Measurements from ENCODE around the gene MARCKSL1. TPM values are rescaled to one million over a fixed set of nuclear protein-coding genes. Genes with fewer than 3 reads are reported as not detected.
A peak's percentile ranks its signal among the peaks of the same experiment; 100 is the strongest.

MARCKSL1 gene
- total and polyA plus RNA-seq, 2 experiments from 2014 or later: 263 to 587 TPM

DNA sequence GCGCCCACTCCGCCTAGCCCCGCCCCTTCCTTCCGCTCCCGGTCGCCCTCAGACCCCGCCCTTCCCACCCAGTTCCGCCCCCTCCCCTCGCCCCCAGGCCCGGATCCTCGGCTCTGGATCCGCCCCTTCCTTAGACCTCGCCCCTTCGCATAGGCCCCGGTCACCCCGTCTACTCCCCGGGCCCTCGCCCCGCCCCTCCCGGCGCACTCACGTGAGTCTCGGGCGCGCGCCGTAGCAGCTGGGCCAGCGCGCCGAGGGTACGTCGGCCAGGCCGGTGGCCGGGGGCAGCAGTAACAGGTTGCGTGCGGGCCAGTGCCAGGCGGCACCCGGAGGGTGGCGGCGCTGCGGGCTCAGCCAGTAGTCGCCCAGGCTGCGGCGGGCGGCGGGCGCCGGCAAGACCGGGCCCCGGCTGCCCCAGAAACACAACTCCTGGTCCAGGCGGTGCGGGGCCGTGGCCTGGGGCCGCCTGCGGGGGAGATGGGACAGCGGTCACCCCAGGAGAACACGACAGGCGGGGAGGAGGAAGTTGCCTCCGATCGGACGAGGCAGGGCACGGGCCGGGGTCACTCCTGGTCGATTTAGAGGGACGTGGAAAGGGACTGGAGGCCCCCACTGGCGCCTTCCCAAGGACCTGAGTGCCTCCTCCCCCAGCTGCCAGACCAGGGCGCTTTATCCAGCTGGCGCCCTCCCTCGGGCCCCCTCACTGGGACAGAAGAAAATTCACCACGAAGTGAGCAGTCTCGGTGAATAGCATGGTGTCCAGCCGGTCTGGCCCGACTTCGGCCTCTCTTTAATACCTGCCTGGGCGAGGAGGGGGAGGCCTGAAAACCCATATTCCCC, 15.6 kb upstream of the MARCKSL1 start:
- TF ChIP-seq, protein P1, sequence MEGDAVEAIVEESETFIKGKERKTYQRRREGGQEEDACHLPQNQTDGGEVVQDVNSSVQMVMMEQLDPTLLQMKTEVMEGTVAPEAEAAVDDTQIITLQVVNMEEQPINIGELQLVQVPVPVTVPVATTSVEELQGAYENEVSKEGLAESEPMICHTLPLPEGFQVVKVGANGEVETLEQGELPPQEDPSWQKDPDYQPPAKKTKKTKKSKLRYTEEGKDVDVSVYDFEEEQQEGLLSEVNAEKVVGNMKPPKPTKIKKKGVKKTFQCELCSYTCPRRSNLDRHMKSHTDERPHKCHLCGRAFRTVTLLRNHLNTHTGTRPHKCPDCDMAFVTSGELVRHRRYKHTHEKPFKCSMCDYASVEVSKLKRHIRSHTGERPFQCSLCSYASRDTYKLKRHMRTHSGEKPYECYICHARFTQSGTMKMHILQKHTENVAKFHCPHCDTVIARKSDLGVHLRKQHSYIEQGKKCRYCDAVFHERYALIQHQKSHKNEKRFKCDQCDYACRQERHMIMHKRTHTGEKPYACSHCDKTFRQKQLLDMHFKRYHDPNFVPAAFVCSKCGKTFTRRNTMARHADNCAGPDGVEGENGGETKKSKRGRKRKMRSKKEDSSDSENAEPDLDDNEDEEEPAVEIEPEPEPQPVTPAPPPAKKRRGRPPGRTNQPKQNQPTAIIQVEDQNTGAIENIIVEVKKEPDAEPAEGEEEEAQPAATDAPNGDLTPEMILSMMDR (IDR thresholded peaks at IDR 0.05; ENCODE audit: low read depth, low read length): no peak
- DNase-seq (ENCODE audit: low read depth in 1 of 2, low spot score in 1 of 2): peak; percentile 97 to 98
- Histone ChIP-seq H3K36me3 (no peaks in the 10 kb centered on the region), H3K4me1 (ENCODE audit: low read depth) (peaks cover 21% of the 10 kb centered on the region), H3K4me3 (peak overlapping the region; percentile 54), H3K9me3 (ENCODE audit: low read depth) (no peaks in the 10 kb centered on the region), H3K27me3 (no peaks in the 10 kb centered on the region), H3K27ac (peak overlapping the region; percentile 97)

DNA sequence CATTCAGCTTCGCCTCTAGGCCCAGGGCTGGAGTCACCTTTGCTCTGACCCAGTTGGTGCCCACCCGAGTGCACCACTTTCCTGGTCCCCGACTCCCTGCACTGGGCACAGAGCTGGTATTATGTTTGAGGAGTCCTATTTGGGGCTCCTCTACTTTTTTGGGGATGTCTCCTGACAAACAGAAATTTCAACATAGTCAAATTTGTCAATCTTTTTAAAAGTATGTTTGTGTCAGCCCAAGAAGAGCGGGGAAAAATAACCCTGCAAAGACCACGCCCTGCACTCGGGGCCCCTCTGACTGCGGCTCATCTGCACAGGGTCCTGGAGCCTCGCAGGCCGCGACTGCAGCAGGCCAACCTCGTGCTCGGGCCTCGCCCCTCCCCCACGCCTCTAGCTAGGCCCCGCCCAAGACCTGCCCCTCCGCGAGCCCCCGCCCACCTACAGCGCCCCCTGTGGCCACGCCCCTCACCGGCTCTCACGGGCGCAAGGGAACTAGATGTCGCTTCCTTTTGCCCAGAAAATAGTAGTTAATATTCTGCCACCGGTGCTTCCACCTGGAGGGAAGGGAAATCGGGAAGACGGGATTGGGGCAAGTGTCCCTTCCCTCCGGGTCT, 14.9 kb upstream of the MARCKSL1 start:
- DNase-seq (ENCODE audit: low read depth in 1 of 2, low spot score in 1 of 2): no peak
- H3K9me3 ChIP-seq (ENCODE audit: low read depth): no peaks in the 10 kb centered on the region
- H3K36me3 ChIP-seq: no peaks in the 10 kb centered on the region
- peaks cover 21% of the 10 kb centered on the region for H3K4me1 ChIP-seq (ENCODE audit: low read depth)
- H3K4me3 ChIP-seq: peak overlapping the region; percentile 54
- H3K27me3 ChIP-seq: no peaks in the 10 kb centered on the region
- TF ChIP-seq, protein P1 (IDR thresholded peaks at IDR 0.05; ENCODE audit: low read depth, low read length): peak; percentile 42
- H3K27ac ChIP-seq: peak overlapping the region; percentile 97

DNA sequence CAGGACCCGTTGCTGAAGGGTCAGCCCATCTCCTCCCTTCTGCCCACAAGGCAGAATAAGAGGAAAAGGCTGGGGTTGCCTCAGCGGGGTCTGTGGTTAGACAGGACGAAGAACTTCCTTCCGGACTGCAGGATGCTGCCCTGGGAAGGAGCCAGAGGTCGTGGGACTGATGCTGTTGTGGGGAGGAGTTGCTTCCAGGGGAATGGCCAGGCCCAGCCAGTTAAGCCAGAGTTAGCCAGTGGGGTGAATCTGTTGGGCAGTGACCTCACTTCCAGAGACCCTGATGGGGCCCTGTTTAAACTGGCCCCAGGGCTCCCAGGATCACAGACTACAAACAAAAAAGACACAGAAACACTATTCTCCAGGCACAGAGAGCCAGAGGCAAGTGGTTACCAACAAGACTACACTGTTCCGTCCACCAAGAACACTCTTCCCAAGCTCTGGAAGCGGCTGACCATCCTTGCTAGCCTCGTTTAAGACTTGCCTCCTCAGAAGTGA, 13.2 kb upstream of the MARCKSL1 start:
- TF ChIP-seq, protein P1 (IDR thresholded peaks at IDR 0.05; ENCODE audit: low read depth, low read length): no peak
- no peaks in the 10 kb centered on the region for H3K27me3 ChIP-seq
- H3K4me1 ChIP-seq (ENCODE audit: low read depth): peaks cover 23% of the 10 kb centered on the region
- H3K4me3 ChIP-seq: no peak overlapping the region
- no peaks in the 10 kb centered on the region for H3K9me3 ChIP-seq (ENCODE audit: low read depth)
- H3K36me3 ChIP-seq: no peaks in the 10 kb centered on the region
- H3K27ac ChIP-seq: no peak overlapping the region
- peak in 1 of 2 donors; percentile 94 for DNase-seq (ENCODE audit: low read depth in 1 of 2, low spot score in 1 of 2)

DNA sequence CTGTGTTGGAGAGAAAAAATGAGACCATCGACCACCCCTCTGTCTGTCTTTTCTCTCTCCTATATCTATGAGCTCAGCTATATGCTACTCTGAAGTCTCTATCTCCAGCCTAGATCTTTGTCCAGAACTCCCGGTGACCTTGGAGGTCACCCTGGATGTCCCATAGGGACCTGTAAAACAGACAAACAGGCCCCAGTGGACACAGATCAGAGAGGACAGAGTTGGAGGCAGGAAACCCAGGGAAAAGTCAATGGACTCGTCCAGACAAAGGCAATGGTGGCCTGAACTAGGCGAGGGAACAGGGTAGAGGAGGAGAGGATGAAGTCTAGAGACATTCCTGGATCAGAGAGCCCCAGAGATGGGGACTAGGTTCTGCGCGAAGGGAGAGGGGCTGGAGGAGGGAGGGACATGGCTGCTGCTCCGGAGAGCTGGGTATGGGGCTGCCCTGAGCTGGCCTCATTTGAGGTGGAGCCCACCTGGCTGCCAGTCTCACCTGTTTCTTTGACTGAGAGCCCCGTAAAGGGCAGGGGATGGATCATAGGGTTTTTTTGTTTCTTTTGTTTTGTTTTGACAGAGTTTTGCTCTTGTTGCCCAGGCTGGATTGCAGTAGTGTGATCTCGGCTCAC, 10.6 kb upstream of the MARCKSL1 start:
- Histone ChIP-seq H3K27me3 (no peaks in the 10 kb centered on the region), H3K9me3 (ENCODE audit: low read depth) (no peaks in the 10 kb centered on the region), H3K4me1 (ENCODE audit: low read depth) (peaks cover 2% of the 10 kb centered on the region), H3K27ac (no peak overlapping the region), H3K4me3 (no peak overlapping the region), H3K36me3 (no peaks in the 10 kb centered on the region)
- no peak for DNase-seq (ENCODE audit: low read depth in 1 of 2, low spot score in 1 of 2)
- TF ChIP-seq, protein P1 (IDR thresholded peaks at IDR 0.05; ENCODE audit: low read depth, low read length): no peak

DNA sequence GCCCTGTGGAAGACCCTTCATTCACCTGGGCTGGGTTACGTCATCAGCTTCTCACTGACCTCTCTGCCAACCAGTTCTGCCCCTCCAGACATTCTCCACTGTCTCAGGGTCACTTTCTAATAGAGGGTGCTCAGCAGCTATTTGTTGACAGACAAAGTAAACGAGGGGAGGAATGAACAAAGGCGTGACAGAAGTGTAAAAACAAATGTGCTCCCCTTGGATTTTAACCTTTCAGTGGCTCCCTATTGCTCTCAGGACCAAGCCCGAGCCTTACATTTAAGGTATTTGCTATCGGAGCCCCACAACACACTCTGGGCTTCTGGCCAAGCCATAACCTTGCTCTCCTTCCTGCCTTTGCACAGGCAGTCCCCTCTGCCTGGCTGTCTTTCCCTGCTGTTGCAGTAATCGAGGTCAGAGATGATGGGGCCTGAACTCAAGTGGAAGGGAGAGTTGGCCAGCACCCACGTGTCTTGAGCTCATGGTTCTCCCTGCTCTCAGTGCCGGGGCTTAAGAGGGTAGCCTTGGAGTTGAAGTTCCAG, 9.3 kb upstream of the MARCKSL1 start:
- peak; percentile 33 to 86 for DNase-seq (ENCODE audit: low read depth in 1 of 2, low spot score in 1 of 2)
- TF ChIP-seq, protein P1 (IDR thresholded peaks at IDR 0.05; ENCODE audit: low read depth, low read length): no peak
- H3K9me3 ChIP-seq (ENCODE audit: low read depth): no peaks in the 10 kb centered on the region
- H3K27me3 ChIP-seq: no peaks in the 10 kb centered on the region
- peak overlapping the region; percentile 55 for H3K27ac ChIP-seq
- H3K4me1 ChIP-seq (ENCODE audit: low read depth): peaks cover 2% of the 10 kb centered on the region
- H3K36me3 ChIP-seq: no peaks in the 10 kb centered on the region
- H3K4me3 ChIP-seq: no peak overlapping the region
